Caco-2 (cell line): ENCODE data around the gene PFKFB3. TPM values are rescaled to one million over a fixed set of nuclear protein-coding genes. Genes with fewer than 3 reads are reported as not detected.

Experiments used
- BruUV-seq: library from RNA; stranded (reverse); fragments of 400-500 nt; replicated peaks from 2 replicates; lab custom pipeline; 2021; lab: Mats Ljungman, UMichigan
- CTCF ChIA-PET: fragments of 300-600 bp; sonication (Branson Sonifier 250); formaldehyde crosslinking; loops from one replicate; lab custom pipeline; 2022; ENCODE audit warnings: antibody characterized with exemption; lab: Charles Lee
- POLR2A ChIA-PET: fragments of 300-600 bp; sonication (Branson Sonifier 250); formaldehyde crosslinking; loops from one replicate; lab custom pipeline; 2022; ENCODE audit warnings: antibody characterized with exemption; lab: Charles Lee
- DNase-seq, 2 experiments: peaks; one replicate each; pipeline versions ENCODE4 v3.0.0 to v3.0.0-alpha.2; 2020 to 2022
- H3K27me3 ChIP-seq: replicated peaks from 2 replicates; pipeline ENCODE4 v1.6.0; 2011; ENCODE audit warnings: low read length; ENCODE audit not compliant: control insufficient read depth, insufficient read depth
- H3K36me3 ChIP-seq: 2 replicates; pipeline ENCODE4 v1.5.1; 2011; ENCODE audit warnings: low read length; ENCODE audit not compliant: control insufficient read depth, insufficient read depth
- H3K4me1 ChIP-seq: fragments of 250-450 bp; sonication (Bioruptor Pico); 2 replicates; pipeline ENCODE4 v1.5.1; 2020; ENCODE audit warnings: mild to moderate bottlenecking
- H3K4me3 ChIP-seq: 2 replicates; pipeline ENCODE4 v1.5.1; 2011; ENCODE audit warnings: low read depth, mild to moderate bottlenecking, control low read depth, low read length
- H3K9me3 ChIP-seq: fragments of 250-450 bp; sonication (Bioruptor Pico); 2 replicates; pipeline ENCODE4 v1.5.1; 2020; ENCODE audit warnings: mild to moderate bottlenecking, moderate library complexity
- H3K27ac Mint-ChIP-seq: one replicate; pipeline ENCODE4 v1.8.0; 2022; ENCODE audit warnings: mixed read lengths; ENCODE audit not compliant: unreplicated experiment
- H3K27me3 Mint-ChIP-seq: one replicate; pipeline ENCODE4 v1.8.0; 2022; ENCODE audit warnings: mixed read lengths; ENCODE audit not compliant: insufficient read depth, unreplicated experiment
- H3K36me3 Mint-ChIP-seq: one replicate; pipeline ENCODE4 v1.8.0; 2022; ENCODE audit warnings: mild to moderate bottlenecking, mixed read lengths; ENCODE audit not compliant: insufficient read depth, unreplicated experiment
- H3K4me1 Mint-ChIP-seq: one replicate; pipeline ENCODE4 v1.8.0; 2022; ENCODE audit warnings: low read depth, mixed read lengths; ENCODE audit not compliant: unreplicated experiment
- H3K4me3 Mint-ChIP-seq: one replicate; pipeline ENCODE4 v1.8.0; 2022; ENCODE audit warnings: mild to moderate bottlenecking, moderate library complexity, mixed read lengths; ENCODE audit not compliant: unreplicated experiment
- H3K9me3 Mint-ChIP-seq: one replicate; pipeline ENCODE4 v1.8.0; 2022; ENCODE audit warnings: mixed read lengths; ENCODE audit not compliant: unreplicated experiment
- CTCF ChIP-seq, 2 experiments: fragments of 200-600 bp in 1 of 2; IDR thresholded peaks; 1 replicate in 1 of 2; 2 replicates in 1 of 2; pipeline versions ENCODE4 v1.5.1 to v1.8.0; 2011 to 2022; ENCODE audit warnings: antibody characterized with exemption in 1 of 2, control low read depth in 1 of 2, inconsistent platforms in 1 of 2, low read depth in 1 of 2, low read length in 1 of 2, mild to moderate bottlenecking in 1 of 2, moderate library complexity in 1 of 2; ENCODE audit not compliant: insufficient read depth in 1 of 2, severe bottlenecking in 1 of 2, unreplicated experiment in 1 of 2
- intact Hi-C: fragments of 100-400 bp; cut with micrococcal nuclease; formaldehyde crosslinking; loops from one replicate; pipeline ENCODE4 v1.10.0; 2022; ENCODE audit not compliant: unreplicated experiment
- total RNA-seq: library from RNA; stranded (reverse); gene quantifications from 2 replicates; pipeline ENCODE4 v1.2.3, GENCODE V29; 2022

The PFKFB3 gene
- total RNA-seq, 1 experiment from 2014 or later = 33.0 TPM

GRCh38 chr10:6231146-6231545, 28.4 kb downstream of the PFKFB3 start:
- Histone ChIP-seq H3K36me3 (peaks cover 2% of the 10 kb centered on the region), H3K4me1 (no peaks in the 10 kb centered on the region), H3K4me3 (no peak overlapping the region), H3K9me3 (no peaks in the 10 kb centered on the region), H3K27me3 (no peaks in the 10 kb centered on the region)
- no peak overlapping the region for H3K27ac Mint-ChIP-seq
- TF ChIP-seq CTCF (IDR thresholded peaks at IDR 0.05; ENCODE audit: insufficient read depth in 1 of 2, low read depth in 1 of 2, low read length in 1 of 2, severe bottlenecking in 1 of 2, unreplicated experiment in 1 of 2) = no peak
- no TSS peak for BruUV-seq
- no peaks in the 10 kb centered on the region for H3K9me3 Mint-ChIP-seq
- no peak overlapping the region for H3K4me3 Mint-ChIP-seq
- H3K27me3 Mint-ChIP-seq = no peaks in the 10 kb centered on the region
- H3K36me3 Mint-ChIP-seq = peaks cover 35% of the 10 kb centered on the region
- ChIA-PET CTCF (no interaction called here), POLR2A (no interaction called here)
- H3K4me1 Mint-ChIP-seq = no peaks in the 10 kb centered on the region
- intact Hi-C loops = no loop called here
- DNase-seq = no peak

GRCh38 chr10:6231730-6232129, 29.0 kb downstream of the PFKFB3 start:
- Mint-ChIP-seq H3K36me3 (peaks cover 34% of the 10 kb centered on the region), H3K4me3 (no peak overlapping the region), H3K27ac (no peak overlapping the region), H3K9me3 (no peaks in the 10 kb centered on the region), H3K27me3 (no peaks in the 10 kb centered on the region), H3K4me1 (no peaks in the 10 kb centered on the region)
- intact Hi-C loops = no loop called here
- no peak for TF ChIP-seq CTCF (IDR thresholded peaks at IDR 0.05; ENCODE audit: insufficient read depth in 1 of 2, low read depth in 1 of 2, low read length in 1 of 2, severe bottlenecking in 1 of 2, unreplicated experiment in 1 of 2)
- peaks cover 2% of the 10 kb centered on the region for H3K36me3 ChIP-seq
- no peak for DNase-seq
- no peak overlapping the region for H3K4me3 ChIP-seq
- ChIA-PET POLR2A (no interaction called here), CTCF (no interaction called here)
- no peaks in the 10 kb centered on the region for H3K27me3 ChIP-seq
- H3K9me3 ChIP-seq = no peaks in the 10 kb centered on the region
- BruUV-seq = no TSS peak
- no peaks in the 10 kb centered on the region for H3K4me1 ChIP-seq

GRCh38 chr10:6232225-6232807, 29.6 kb downstream of the PFKFB3 start:
- Histone ChIP-seq H3K27me3 (no peaks in the 10 kb centered on the region), H3K9me3 (no peaks in the 10 kb centered on the region), H3K4me3 (no peak overlapping the region), H3K36me3 (peaks cover 2% of the 10 kb centered on the region), H3K4me1 (no peaks in the 10 kb centered on the region)
- no peaks in the 10 kb centered on the region for H3K9me3 Mint-ChIP-seq
- CTCF ChIA-PET = interaction anchor here (0.5 to 0.8 kb wide), 2 partner anchors 22 to 169 kb away, joined by 4 to 5 read pairs; no protein-coding TSS in a partner anchor
- no peaks in the 10 kb centered on the region for H3K27me3 Mint-ChIP-seq
- peaks cover 35% of the 10 kb centered on the region for H3K36me3 Mint-ChIP-seq
- no peak overlapping the region for H3K4me3 Mint-ChIP-seq
- no TSS peak for BruUV-seq
- H3K27ac Mint-ChIP-seq = no peak overlapping the region
- H3K4me1 Mint-ChIP-seq = no peaks in the 10 kb centered on the region
- intact Hi-C loops = no loop called here
- no peak for TF ChIP-seq CTCF (IDR thresholded peaks at IDR 0.05; ENCODE audit: insufficient read depth in 1 of 2, low read depth in 1 of 2, low read length in 1 of 2, severe bottlenecking in 1 of 2, unreplicated experiment in 1 of 2)
- POLR2A ChIA-PET = no interaction called here
- DNase-seq = no peak
